SJCRH30 (cell line): ENCODE measurements around the gene TTLL12. TPM values are rescaled to one million over a fixed set of nuclear protein-coding genes. Genes with fewer than 3 reads are reported as not detected.
"Not testable (repeated sequence)": the region's sequence is repeated elsewhere in the genome, so short reads cannot be mapped to it uniquely, and the experiment has no call there.

Experiments
- DNase-seq, 2 experiments: peaks; one replicate each; pipeline ENCODE4 v3.0.0-alpha.2; 2015 to 2020
- H3K27ac ChIP-seq: fragments of 250-450 bp; sonication (Bioruptor Pico); 2 replicates; pipeline ENCODE4 v1.5.1; 2020; ENCODE audit warnings: mild to moderate bottlenecking, moderate library complexity
- H3K27me3 ChIP-seq: fragments of 250-450 bp; sonication (Bioruptor Pico); 2 replicates; pipeline ENCODE4 v1.5.1; 2020; ENCODE audit warnings: mild to moderate bottlenecking, moderate library complexity
- H3K36me3 ChIP-seq: fragments of 250-450 bp; sonication (Bioruptor Pico); 2 replicates; pipeline ENCODE4 v1.5.1; 2020; ENCODE audit warnings: mild to moderate bottlenecking, moderate library complexity
- H3K4me1 ChIP-seq: fragments of 250-450 bp; sonication (Bioruptor Pico); 2 replicates; pipeline ENCODE4 v1.5.1; 2020; ENCODE audit warnings: mild to moderate bottlenecking, moderate library complexity
- H3K4me3 ChIP-seq: fragments of 250-450 bp; sonication (Bioruptor Pico); 2 replicates; pipeline ENCODE4 v1.5.1; 2020; ENCODE audit warnings: mild to moderate bottlenecking, moderate library complexity
- H3K9me3 ChIP-seq: fragments of 250-450 bp; sonication (Bioruptor Pico); replicated peaks from 2 replicates; pipeline ENCODE4 v1.5.1; 2020; ENCODE audit warnings: mild to moderate bottlenecking, moderate library complexity
- total RNA-seq: library from RNA; depleted of rRNA; stranded (reverse); fragments of >200 nt; shearing (Covaris generic); gene quantifications from 2 replicates; pipeline ENCODE4 v1.2.3, GENCODE V29; 2014

Gene TTLL12
- total RNA-seq, 1 experiment from 2014 or later, result 70.3 TPM

DNA sequence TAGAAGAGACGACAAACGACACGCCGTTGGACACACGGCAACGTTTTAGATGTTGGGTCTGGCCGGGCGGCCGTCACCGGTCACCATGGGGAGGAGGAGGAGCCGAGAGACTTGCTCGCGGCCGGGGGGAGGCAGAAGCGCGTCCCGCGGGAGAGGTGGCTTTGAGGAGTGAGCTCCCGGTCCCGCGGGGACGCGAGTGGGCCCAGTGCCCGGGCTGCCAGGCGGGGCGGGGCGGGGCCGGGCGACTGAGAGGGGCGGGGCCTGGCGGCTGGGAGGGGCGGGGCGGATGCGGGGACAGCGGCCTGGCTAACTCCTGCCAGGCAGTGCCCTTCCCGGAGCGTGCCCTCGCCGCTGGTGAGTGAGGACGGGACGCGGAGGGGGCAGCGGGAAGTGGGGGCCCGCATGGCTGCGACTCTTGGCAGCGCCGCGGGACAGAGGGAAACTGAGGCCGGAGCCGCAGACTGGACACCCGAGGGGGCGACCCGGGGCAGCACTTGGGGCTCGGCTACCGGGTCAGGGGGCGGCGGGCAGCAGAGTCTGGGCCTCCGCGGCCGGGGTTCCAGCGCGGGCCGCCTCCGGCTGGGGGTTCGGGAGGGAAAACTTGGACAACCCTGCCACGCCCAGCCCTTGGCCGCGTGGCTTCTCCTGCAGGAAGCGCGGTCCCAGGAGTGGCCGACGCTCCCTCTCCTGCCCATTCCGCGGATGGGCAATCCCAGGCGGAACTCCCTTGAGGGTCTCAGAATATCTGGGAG lies 35.5 kb downstream of the TTLL12 start, which contains the start of gene TSPO:
Gene TSPO (plus strand): TSS at position 309 of the 752 bp plus-strand sequence. CDS start 7,680 bp downstream, outside the sequence.
- H3K27ac ChIP-seq, result no peak within 1 kb of the TSS
- peak within 1 kb of the TSS; percentile 35 for H3K4me3 ChIP-seq
- H3K4me1 ChIP-seq, result peaks cover 18% of the 10 kb centered on the region
- no peak for DNase-seq
- no peaks in the 10 kb centered on the region for H3K36me3 ChIP-seq
- H3K9me3 ChIP-seq, result no peaks in the 10 kb centered on the region
- H3K27me3 ChIP-seq, result peaks cover 4% of the 10 kb centered on the region; the same call in 1 of the 2 replicates

DNA sequence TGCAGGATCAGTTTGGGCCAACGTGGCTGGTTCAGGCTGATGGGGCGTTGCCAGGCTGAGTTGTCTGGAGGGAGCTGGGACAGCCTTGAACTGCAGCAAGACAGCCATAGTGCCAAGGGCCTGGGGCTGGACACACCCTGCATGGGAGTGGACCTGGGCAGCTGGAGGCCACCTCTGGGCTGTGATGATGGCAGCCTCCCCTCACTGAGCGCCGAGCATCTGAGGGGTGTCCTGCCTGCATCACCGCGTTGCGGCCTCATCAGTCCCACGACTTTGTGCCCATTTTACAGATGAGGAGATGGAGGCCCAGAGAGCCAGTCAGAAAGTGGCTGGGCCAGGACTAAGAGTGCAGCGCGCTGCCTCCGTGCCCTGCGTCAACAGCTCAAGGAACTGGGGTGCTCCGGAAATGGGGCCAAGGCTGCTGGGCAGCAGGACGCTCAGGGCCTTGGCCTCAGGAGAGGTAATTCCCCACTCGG lies 36.2 kb downstream of the TTLL12 start:
- Histone ChIP-seq H3K4me3 (no peak overlapping the region), H3K9me3 (no peaks in the 10 kb centered on the region), H3K27me3 (peaks cover 4% of the 10 kb centered on the region; the same call in 1 of the 2 replicates), H3K36me3 (no peaks in the 10 kb centered on the region), H3K4me1 (peaks cover 12% of the 10 kb centered on the region), H3K27ac (no peak overlapping the region)
- DNase-seq, result no peak

DNA sequence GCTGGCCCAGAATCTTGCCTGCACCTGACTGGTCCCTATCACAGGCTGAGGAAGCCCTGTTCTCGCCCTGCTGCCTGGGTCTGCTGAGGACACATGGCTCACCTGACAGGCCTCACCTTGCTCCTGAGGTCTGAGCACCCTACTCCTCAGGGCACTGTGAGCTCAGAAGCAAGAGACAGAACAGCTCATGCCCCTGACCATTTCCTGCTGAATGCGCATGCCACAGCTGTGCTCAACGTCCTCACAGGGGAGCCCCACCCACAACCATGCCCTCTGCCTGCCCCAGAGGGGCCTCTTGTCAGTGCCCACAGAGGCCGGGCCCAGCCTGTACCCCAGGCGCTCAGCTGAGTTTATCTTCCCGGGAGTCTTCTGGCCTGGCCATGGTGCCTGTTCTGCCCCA lies 38.4 kb downstream of the TTLL12 start:
- H3K36me3 ChIP-seq, result no peaks in the 10 kb centered on the region
- H3K27ac ChIP-seq, result no peak overlapping the region
- H3K27me3 ChIP-seq, result peaks cover 4% of the 10 kb centered on the region; the same call in 1 of the 2 replicates
- no peak overlapping the region for H3K4me3 ChIP-seq
- peak in 1 of 2 experiments; percentile 40 for DNase-seq
- peaks cover 7% of the 10 kb centered on the region; the same call in 1 of the 2 replicates for H3K4me1 ChIP-seq
- H3K9me3 ChIP-seq, result no peaks in the 10 kb centered on the region

- peaks cover 7% of the 10 kb centered on the region; the same call in 1 of the 2 replicates for H3K4me1 ChIP-seq
- no peaks in the 10 kb centered on the region for H3K9me3 ChIP-seq
Observed at GRCh38 chr22:43147821-43148220, 39.1 kb downstream of the TTLL12 start.

DNA sequence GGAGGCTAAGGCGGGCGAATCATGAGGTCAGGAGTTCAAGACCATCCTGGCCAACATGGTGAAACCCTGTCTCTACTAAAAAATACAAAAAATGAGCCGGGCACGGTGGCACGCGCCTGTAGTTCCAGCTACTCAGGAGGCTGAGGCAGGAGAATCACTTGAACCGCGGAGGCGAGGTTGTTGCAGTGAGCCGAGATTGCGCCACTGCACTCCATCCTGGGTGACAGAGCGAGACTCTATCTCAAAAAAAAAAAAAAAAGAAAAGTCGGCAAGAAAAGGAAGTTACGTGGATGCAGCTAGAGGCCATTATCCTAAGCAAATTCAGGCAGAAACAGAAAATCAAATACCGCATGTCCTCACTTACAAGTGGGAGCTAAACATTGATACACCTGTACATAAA lies 40.6 kb downstream of the TTLL12 start:
- not testable (repeated sequence) for H3K27me3 ChIP-seq, H3K36me3 ChIP-seq, H3K27ac ChIP-seq, H3K4me1 ChIP-seq, H3K9me3 ChIP-seq, DNase-seq, H3K4me3 ChIP-seq

More at GRCh38 chr22:43147821-43148220, 39.1 kb downstream of the TTLL12 start:
- H3K36me3 ChIP-seq, result no peaks in the 10 kb centered on the region
- no peak overlapping the region for H3K4me3 ChIP-seq
- peaks cover 4% of the 10 kb centered on the region; the same call in 1 of the 2 replicates for H3K27me3 ChIP-seq
- no peak overlapping the region for H3K27ac ChIP-seq
- no peak for DNase-seq

GRCh38 chr22:43145371-43145770 lies 41.6 kb downstream of the TTLL12 start:
- not testable (repeated sequence) for H3K27me3 ChIP-seq, H3K4me3 ChIP-seq, H3K4me1 ChIP-seq, DNase-seq, H3K36me3 ChIP-seq, H3K27ac ChIP-seq, H3K9me3 ChIP-seq

GRCh38 chr22:43144949-43145348 lies 42.0 kb downstream of the TTLL12 start:
- no peaks in the 10 kb centered on the region for H3K4me1 ChIP-seq
- no peak overlapping the region for H3K27ac ChIP-seq
- no peaks in the 10 kb centered on the region for H3K9me3 ChIP-seq
- no peaks in the 10 kb centered on the region for H3K36me3 ChIP-seq
- H3K27me3 ChIP-seq, result 0 out of 2 replicates have a peak, but pooled peaks cover 4% of the 10 kb centered on the region
- no peak for DNase-seq
- no peak overlapping the region for H3K4me3 ChIP-seq

- Histone ChIP-seq H3K4me3 (peak within 1 kb of the TSS; percentile 86), H3K27me3 (no peaks in the 10 kb centered on the region), H3K36me3 (no peaks in the 10 kb centered on the region; the same call in 1 of the 2 replicates), H3K9me3 (no peaks in the 10 kb centered on the region), H3K4me1 (no peaks in the 10 kb centered on the region), H3K27ac (peak within 1 kb of the TSS; percentile 15)
- peak; percentile 87 to 91 for DNase-seq
Observed at GRCh38 chr22:43142880-43143562, 43.9 kb downstream of the TTLL12 start, which contains the start of gene MCAT. TSS of gene MCAT (minus strand) at chr22:43143398. CDS start at chr22:43143348, 50 bp downstream.

DNA sequence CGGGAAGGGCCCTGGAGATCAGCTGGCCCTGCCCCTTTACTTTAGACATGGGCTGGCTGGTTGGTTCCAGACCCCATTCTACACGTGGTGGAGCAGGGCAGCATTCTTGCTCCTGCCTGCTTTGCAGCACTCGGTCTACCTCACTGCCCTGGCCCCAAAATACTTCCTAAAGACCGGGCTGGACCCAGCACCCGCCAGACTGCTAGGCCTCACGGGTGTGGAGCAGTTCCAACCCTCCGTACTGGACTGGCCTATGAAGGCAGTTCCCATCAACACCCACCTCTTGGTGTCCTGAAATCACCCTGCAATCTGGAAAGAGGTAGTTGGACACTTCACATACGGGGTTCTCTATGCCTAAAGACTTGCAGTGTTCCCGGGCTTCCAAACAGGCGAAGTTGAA lies 50.1 kb downstream of the TTLL12 start:
- no peak overlapping the region for H3K27ac ChIP-seq
- DNase-seq, result no peak

DNA sequence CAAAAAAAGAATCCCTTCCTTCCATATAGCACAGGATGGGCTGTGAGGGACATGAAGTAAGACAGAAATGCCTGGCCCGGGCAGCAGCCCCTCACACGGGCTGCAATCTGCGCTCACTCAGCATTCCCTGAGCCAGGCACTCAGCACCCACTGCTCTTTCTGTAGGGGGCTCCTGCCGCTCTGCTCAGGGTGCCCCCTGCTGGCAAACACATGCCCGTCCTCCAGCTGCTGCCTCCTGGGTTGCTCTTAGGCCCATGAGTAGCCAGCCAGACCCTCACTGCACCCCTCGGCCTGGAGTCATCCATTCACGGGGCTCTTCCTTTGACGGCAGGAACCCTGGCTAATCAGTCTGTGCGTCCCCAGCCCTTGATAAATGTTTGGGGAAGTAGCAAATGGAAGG lies 50.7 kb downstream of the TTLL12 start:
- peak; percentile 53 to 70 for DNase-seq
- H3K36me3 ChIP-seq, result peaks cover 22% of the 10 kb centered on the region
- no peaks in the 10 kb centered on the region for H3K9me3 ChIP-seq
- H3K4me1 ChIP-seq, result no peaks in the 10 kb centered on the region
- no peaks in the 10 kb centered on the region for H3K27me3 ChIP-seq
- H3K4me3 ChIP-seq, result no peak overlapping the region
- no peak overlapping the region for H3K27ac ChIP-seq

More for the DNA sequence above, 50.1 kb downstream of the TTLL12 start:
- H3K36me3 ChIP-seq, result peaks cover 22% of the 10 kb centered on the region
- no peaks in the 10 kb centered on the region for H3K9me3 ChIP-seq
- no peaks in the 10 kb centered on the region for H3K27me3 ChIP-seq
- no peaks in the 10 kb centered on the region for H3K4me1 ChIP-seq
- H3K4me3 ChIP-seq, result no peak overlapping the region

GRCh38 chr22:43135565-43135964 lies 51.4 kb downstream of the TTLL12 start:
- Histone ChIP-seq H3K36me3 (peaks cover 22% of the 10 kb centered on the region), H3K4me1 (no peaks in the 10 kb centered on the region), H3K27ac (no peak overlapping the region), H3K4me3 (no peak overlapping the region), H3K9me3 (no peaks in the 10 kb centered on the region), H3K27me3 (no peaks in the 10 kb centered on the region)
- no peak for DNase-seq

GRCh38 chr22:43134553-43134952 lies 52.4 kb downstream of the TTLL12 start:
- peaks cover 22% of the 10 kb centered on the region for H3K36me3 ChIP-seq
- peaks cover 6% of the 10 kb centered on the region for H3K4me1 ChIP-seq
- H3K4me3 ChIP-seq, result no peak overlapping the region
- no peaks in the 10 kb centered on the region for H3K27me3 ChIP-seq
- H3K9me3 ChIP-seq, result no peaks in the 10 kb centered on the region
- H3K27ac ChIP-seq, result no peak overlapping the region
- DNase-seq, result no peak

- no peak overlapping the region for H3K27ac ChIP-seq
Observed at GRCh38 chr22:43133401-43133800, 53.5 kb downstream of the TTLL12 start.

GRCh38 chr22:43131773-43132501 lies 55.0 kb downstream of the TTLL12 start:
- DNase-seq, result no peak
- Histone ChIP-seq H3K27ac (no peak overlapping the region), H3K4me3 (no peak overlapping the region), H3K9me3 (no peaks in the 10 kb centered on the region), H3K27me3 (no peaks in the 10 kb centered on the region), H3K4me1 (peaks cover 20% of the 10 kb centered on the region), H3K36me3 (peaks cover 19% of the 10 kb centered on the region)

More at GRCh38 chr22:43133401-43133800, 53.5 kb downstream of the TTLL12 start:
- peaks cover 22% of the 10 kb centered on the region for H3K36me3 ChIP-seq
- DNase-seq, result no peak
- no peaks in the 10 kb centered on the region for H3K27me3 ChIP-seq
- no peak overlapping the region for H3K4me3 ChIP-seq
- H3K9me3 ChIP-seq, result no peaks in the 10 kb centered on the region
- peaks cover 17% of the 10 kb centered on the region for H3K4me1 ChIP-seq
